ENCODE results near the gene RNF43. TPM values are rescaled to one million over a fixed set of nuclear protein-coding genes. Genes with fewer than 3 reads are reported as not detected.

RNF43 gene
- total and polyA plus RNA-seq, 2 donors (not counting 1 experiment from before 2014, with no cell fraction given) = 2.5 to 2.6 TPM

DNA sequence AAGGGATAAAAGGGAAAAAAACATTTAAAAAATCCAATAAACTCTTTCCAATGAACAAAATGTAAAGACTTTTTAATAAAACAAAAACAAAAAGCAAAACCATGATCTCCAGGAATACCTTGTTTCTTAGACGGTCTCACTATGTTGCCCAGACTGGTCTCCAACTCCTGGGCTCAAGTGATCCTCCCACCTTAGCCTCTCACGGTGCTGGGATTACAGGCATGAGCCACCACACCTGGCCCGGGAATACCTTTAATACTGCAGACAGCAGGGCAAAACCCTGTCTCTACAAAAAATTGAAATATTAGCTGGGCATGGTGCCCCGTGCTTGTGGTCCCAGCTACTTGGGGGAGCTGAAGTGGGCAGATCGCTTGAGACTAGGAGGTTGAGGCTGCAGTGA lies 7.9 kb downstream of the RNF43 start:
- H3K27me3 Mint-ChIP-seq = no peaks in the 10 kb centered on the region
- no peak overlapping the region for H3K27ac ChIP-seq (ENCODE audit: low read length in 2 of 2)
- no peaks in the 10 kb centered on the region for H3K4me1 ChIP-seq (ENCODE audit: control insufficient read depth in 2 of 2, insufficient read depth in 2 of 2, low read length in 2 of 2)
- no peak overlapping the region for H2AFZ ChIP-seq (ENCODE audit: insufficient read depth, low read depth, low read length, poor library complexity, severe bottlenecking)
- intact Hi-C loops (cut with micrococcal nuclease) = no loop called here
- H4K20me1 ChIP-seq (ENCODE audit: control insufficient read depth, insufficient read depth, low read length, poor library complexity, severe bottlenecking) = no peaks in the 10 kb centered on the region
- H3K4me3 ChIP-seq (ENCODE audit: control extremely low read depth in 1 of 5, extremely low read depth in 1 of 5, insufficient read depth in 1 of 5, low read depth in 2 of 5, low read length in 4 of 5) = no peak overlapping the region
- DNase-seq (no peak), ATAC-seq (ENCODE audit: low read depth) (no peak)
- H3K9me3 Mint-ChIP-seq (ENCODE audit: insufficient read depth) = no peaks in the 10 kb centered on the region
- H3K9me3 ChIP-seq (ENCODE audit: control extremely low read depth in 1 of 3, control insufficient read depth in 2 of 3, insufficient read depth in 1 of 3, low read length in 2 of 3) = no peaks in the 10 kb centered on the region
- H3K4me1 Mint-ChIP-seq = no peaks in the 10 kb centered on the region
- TF ChIP-seq EZH2 (IDR thresholded peaks at IDR 0.05; ENCODE audit: borderline replicate concordance, insufficient read depth, low read depth, low read length, poor library complexity, severe bottlenecking) = no peak
- TF ChIP-seq, protein P1, sequence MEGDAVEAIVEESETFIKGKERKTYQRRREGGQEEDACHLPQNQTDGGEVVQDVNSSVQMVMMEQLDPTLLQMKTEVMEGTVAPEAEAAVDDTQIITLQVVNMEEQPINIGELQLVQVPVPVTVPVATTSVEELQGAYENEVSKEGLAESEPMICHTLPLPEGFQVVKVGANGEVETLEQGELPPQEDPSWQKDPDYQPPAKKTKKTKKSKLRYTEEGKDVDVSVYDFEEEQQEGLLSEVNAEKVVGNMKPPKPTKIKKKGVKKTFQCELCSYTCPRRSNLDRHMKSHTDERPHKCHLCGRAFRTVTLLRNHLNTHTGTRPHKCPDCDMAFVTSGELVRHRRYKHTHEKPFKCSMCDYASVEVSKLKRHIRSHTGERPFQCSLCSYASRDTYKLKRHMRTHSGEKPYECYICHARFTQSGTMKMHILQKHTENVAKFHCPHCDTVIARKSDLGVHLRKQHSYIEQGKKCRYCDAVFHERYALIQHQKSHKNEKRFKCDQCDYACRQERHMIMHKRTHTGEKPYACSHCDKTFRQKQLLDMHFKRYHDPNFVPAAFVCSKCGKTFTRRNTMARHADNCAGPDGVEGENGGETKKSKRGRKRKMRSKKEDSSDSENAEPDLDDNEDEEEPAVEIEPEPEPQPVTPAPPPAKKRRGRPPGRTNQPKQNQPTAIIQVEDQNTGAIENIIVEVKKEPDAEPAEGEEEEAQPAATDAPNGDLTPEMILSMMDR (IDR thresholded peaks at IDR 0.05) = no peak
- H3K4me3 Mint-ChIP-seq = no peak overlapping the region
- no peak overlapping the region for H3K27ac Mint-ChIP-seq
- WGBS (ENCODE audit: insufficient coverage) = 92% methylated on average over 1 of the region's 5 CpGs
- no peaks in the 10 kb centered on the region for H3K36me3 ChIP-seq (replicated peaks in 1 of 2; ENCODE audit: control extremely low read depth in 1 of 2, control insufficient read depth in 1 of 2, extremely low read depth in 1 of 2, insufficient read depth in 2 of 2, low read length in 1 of 2)
- CTCF ChIA-PET = no interaction called here
- H3K27me3 ChIP-seq (replicated peaks in 1 of 4; ENCODE audit: control extremely low read depth in 1 of 4, control insufficient read depth in 3 of 4, insufficient read depth in 4 of 4, low read length in 3 of 4) = no peaks in the 10 kb centered on the region
- no peaks in the 10 kb centered on the region for H3K79me2 ChIP-seq (ENCODE audit: control insufficient read depth, insufficient read depth, low read length)
- POLR2A ChIA-PET = no interaction called here
- no peak overlapping the region for H3K4me2 ChIP-seq (replicated peaks; ENCODE audit: low read depth, low read length, poor library complexity, severe bottlenecking)
- no peak overlapping the region for H3K9ac ChIP-seq (ENCODE audit: low read length)

DNA sequence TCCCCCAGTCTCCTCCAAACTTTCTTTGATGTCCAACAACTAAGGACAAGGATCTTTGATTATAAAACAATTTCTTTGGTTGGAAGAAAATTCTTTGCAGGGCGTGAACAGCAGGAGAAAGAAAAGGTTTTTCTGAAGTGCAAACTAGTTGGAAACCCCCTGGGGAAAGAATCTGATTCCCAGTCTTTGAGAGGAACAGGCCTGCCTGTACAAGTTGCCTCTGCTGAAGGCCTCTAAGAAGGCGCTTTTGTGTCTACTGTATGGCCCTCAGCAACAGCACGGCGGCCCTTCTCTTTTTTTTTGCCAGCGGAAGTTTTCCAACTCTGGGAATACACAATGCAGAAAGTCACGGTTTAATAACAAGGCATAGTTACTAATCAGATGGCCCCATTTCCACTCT lies 14.0 kb downstream of the RNF43 start:
- Histone ChIP-seq H2AFZ (ENCODE audit: insufficient read depth, low read depth, low read length, poor library complexity, severe bottlenecking) (no peak overlapping the region), H3K9me3 (ENCODE audit: control extremely low read depth in 1 of 3, control insufficient read depth in 2 of 3, insufficient read depth in 1 of 3, low read length in 2 of 3) (no peaks in the 10 kb centered on the region), H3K27me3 (replicated peaks in 1 of 4; ENCODE audit: control extremely low read depth in 1 of 4, control insufficient read depth in 3 of 4, insufficient read depth in 4 of 4, low read length in 3 of 4) (no peaks in the 10 kb centered on the region), H4K20me1 (ENCODE audit: control insufficient read depth, insufficient read depth, low read length, poor library complexity, severe bottlenecking) (no peaks in the 10 kb centered on the region), H3K9ac (ENCODE audit: low read length) (no peak overlapping the region), H3K27ac (ENCODE audit: low read length in 2 of 2) (no peak overlapping the region), H3K4me1 (ENCODE audit: control insufficient read depth in 2 of 2, insufficient read depth in 2 of 2, low read length in 2 of 2) (no peaks in the 10 kb centered on the region), H3K36me3 (replicated peaks in 1 of 2; ENCODE audit: control extremely low read depth in 1 of 2, control insufficient read depth in 1 of 2, extremely low read depth in 1 of 2, insufficient read depth in 2 of 2, low read length in 1 of 2) (no peaks in the 10 kb centered on the region), H3K79me2 (ENCODE audit: control insufficient read depth, insufficient read depth, low read length) (no peaks in the 10 kb centered on the region), H3K4me3 (ENCODE audit: control extremely low read depth in 1 of 5, extremely low read depth in 1 of 5, insufficient read depth in 1 of 5, low read depth in 2 of 5, low read length in 4 of 5) (no peak overlapping the region), H3K4me2 (replicated peaks; ENCODE audit: low read depth, low read length, poor library complexity, severe bottlenecking) (no peak overlapping the region)
- TF ChIP-seq, protein P1 (IDR thresholded peaks at IDR 0.05) = no peak
- no peak for TF ChIP-seq EZH2 (IDR thresholded peaks at IDR 0.05; ENCODE audit: borderline replicate concordance, insufficient read depth, low read depth, low read length, poor library complexity, severe bottlenecking)
- H3K27me3 Mint-ChIP-seq = no peaks in the 10 kb centered on the region
- no peak overlapping the region for H3K27ac Mint-ChIP-seq
- 100% methylated on average over 6 of the region's 6 CpGs for WGBS (ENCODE audit: insufficient coverage)
- no peaks in the 10 kb centered on the region for H3K4me1 Mint-ChIP-seq
- ChIA-PET CTCF (no interaction called here), POLR2A (no interaction called here)
- intact Hi-C loops (cut with micrococcal nuclease) = no loop called here
- H3K9me3 Mint-ChIP-seq (ENCODE audit: insufficient read depth) = no peaks in the 10 kb centered on the region
- H3K4me3 Mint-ChIP-seq = no peak overlapping the region
- DNase-seq (no peak), ATAC-seq (ENCODE audit: low read depth) (no peak)

Data from B cell (primary cell).